ENCODE results near the gene MCF2L2. TPM values are rescaled to one million over a fixed set of nuclear protein-coding genes. Genes with fewer than 3 reads are reported as not detected.

The MCF2L2 gene
- total and polyA plus RNA-seq, 2 of the 13 experiments (the other 11 are each of a cell fraction or from before 2014, with no cell fraction given) = not detected

- Histone ChIP-seq H3K4me2 (ENCODE audit: low read depth, low read length) (no peak overlapping the region), H3K4me3 (replicated peaks in 1 of 3; ENCODE audit: insufficient read depth in 1 of 3, low read depth in 2 of 3, low read length in 3 of 3) (no peak overlapping the region), H3K27me3 (ENCODE audit: control insufficient read depth in 1 of 2, insufficient read depth in 2 of 2, low read length in 2 of 2) (peaks cover 0 to 20% of the 10 kb centered on the region in 2 experiments; a peak in 2 of 5 replicates), H3K27ac (ENCODE audit: extremely low read length, insufficient read depth, low read length) (no peak overlapping the region), H3K9ac (ENCODE audit: insufficient read depth, low read depth, low read length) (no peak overlapping the region), H3K79me2 (ENCODE audit: insufficient read depth, low read length) (no peaks in the 10 kb centered on the region), H4K20me1 (ENCODE audit: insufficient read depth, low read length) (no peaks in the 10 kb centered on the region), H2AFZ (ENCODE audit: low read length) (no peak overlapping the region), H3K9me3 (ENCODE audit: low read length) (no peaks in the 10 kb centered on the region), H3K4me1 (ENCODE audit: insufficient read depth, low read length) (no peaks in the 10 kb centered on the region), H3K36me3 (replicated peaks in 1 of 2; ENCODE audit: control insufficient read depth in 1 of 2, insufficient read depth in 2 of 2, low read length in 2 of 2) (no peaks in the 10 kb centered on the region)
- no TSS peak for BruUV-seq (replicated peaks)
- DNase-seq (ENCODE audit: low spot score) (no peak), ATAC-seq (no peak), FAIRE-seq (no peak)
- intact Hi-C loops (cut with micrococcal nuclease; ENCODE audit: unreplicated experiment) = no loop called here
- ChIA-PET POLR2A (no interaction called here), CTCF (ENCODE audit: low intra/inter-chr PET ratio, low total read pairs) (no interaction called here)
- in situ Hi-C loops (cut with HindIII; ENCODE audit: extremely low pct_ligation_motif_present, low pct_unique_long_range_greater_than_20kb) = no loop called here
- no peak for TF ChIP-seq NONO (IDR thresholded peaks at IDR 0.05)
- no peak for TF ChIP-seq NONO (CRISPR knock-in tag; conservative IDR thresholded peaks at IDR 0.05)
- no peak for TF ChIP-seq PPARG (CRISPR knock-in tag; conservative IDR thresholded peaks at IDR 0.05)
- no peak for TF ChIP-seq ZBTB43 (CRISPR knock-in tag; conservative IDR thresholded peaks at IDR 0.05)
- no peak for TF ChIP-seq RNF219 (CRISPR knock-in tag; IDR thresholded peaks at IDR 0.05)
- TF ChIP-seq ZSCAN9 (CRISPR knock-in tag; IDR thresholded peaks at IDR 0.05; ENCODE audit: borderline replicate concordance) = no peak
- no peak for TF ChIP-seq BCLAF1 (IDR thresholded peaks at IDR 0.05)
- no peak for TF ChIP-seq ZNF362 (CRISPR knock-in tag; IDR thresholded peaks at IDR 0.05; ENCODE audit: borderline replicate concordance)
- no peak for TF ChIP-seq RBM22 (optimal IDR thresholded peaks at IDR 0.05; ENCODE audit: low read length)
- TF ChIP-seq U2AF2 (IDR thresholded peaks at IDR 0.05; ENCODE audit: low read depth, low read length) = no peak
- TF ChIP-seq KDM4B (CRISPR knock-in tag; IDR thresholded peaks at IDR 0.05) = no peak
- no peak for TF ChIP-seq RBM39 (IDR thresholded peaks at IDR 0.05; ENCODE audit: low read depth, low read length, poor library complexity, severe bottlenecking)
- TF ChIP-seq TIGD3 (CRISPR knock-in tag; IDR thresholded peaks at IDR 0.05; ENCODE audit: borderline replicate concordance) = no peak
- TF ChIP-seq ZNF335 (CRISPR knock-in tag; IDR thresholded peaks at IDR 0.05) = no peak
- TF ChIP-seq ZBTB1 (CRISPR knock-in tag; IDR thresholded peaks at IDR 0.05; ENCODE audit: borderline replicate concordance) = no peak
- TF ChIP-seq ZNF441 (CRISPR knock-in tag; IDR thresholded peaks at IDR 0.05; ENCODE audit: borderline replicate concordance) = no peak
- no peak for TF ChIP-seq FOSL1 (CRISPR knock-in tag; IDR thresholded peaks at IDR 0.05; ENCODE audit: borderline replicate concordance)
- TF ChIP-seq NFE2L1 (CRISPR knock-in tag; IDR thresholded peaks at IDR 0.05; ENCODE audit: borderline replicate concordance) = no peak
Observed at GRCh38 chr3:183197734-183198133, 230.7 kb downstream of the MCF2L2 start.

All from HepG2 (cell line).